ENCODE data around the gene OPCML.

OPCML gene

GRCh38 chr11:132771746-132772145 lies 760.6 kb downstream of the OPCML start:
- no peak for DNase-seq

DNA sequence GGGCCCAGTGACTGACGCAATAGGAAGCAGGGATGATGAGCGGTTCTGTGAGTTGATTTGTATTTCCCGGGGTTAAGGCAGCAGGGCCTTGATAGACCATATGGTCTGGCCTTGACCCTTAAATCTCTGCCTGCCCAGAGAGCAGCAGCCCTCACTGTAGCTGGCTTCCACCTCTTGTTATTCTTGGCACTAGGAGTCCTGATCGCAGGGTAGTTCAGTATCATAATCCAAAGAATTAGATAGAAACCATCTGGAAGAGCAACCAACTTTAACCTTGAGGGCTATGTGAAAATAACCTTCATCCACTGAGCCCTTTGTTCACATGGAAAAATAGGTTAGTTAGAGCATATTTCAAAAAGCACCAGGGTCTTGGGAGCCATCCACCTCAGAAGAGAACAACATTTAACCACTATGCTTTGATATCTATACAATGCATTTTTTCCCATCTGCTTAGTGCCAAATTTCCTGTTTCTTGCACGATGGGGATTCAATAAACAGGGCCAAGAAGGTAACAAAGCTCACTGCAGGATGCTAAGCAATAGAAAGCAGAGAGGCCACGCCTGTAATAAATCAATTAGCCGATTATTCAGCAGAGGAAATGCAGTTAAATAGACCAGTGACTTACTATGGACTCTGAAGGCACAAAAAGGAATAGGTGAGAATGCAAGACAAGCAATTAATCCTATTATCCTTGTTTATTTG lies 761.3 kb downstream of the OPCML start:
- DNase-seq: no peak

DNA sequence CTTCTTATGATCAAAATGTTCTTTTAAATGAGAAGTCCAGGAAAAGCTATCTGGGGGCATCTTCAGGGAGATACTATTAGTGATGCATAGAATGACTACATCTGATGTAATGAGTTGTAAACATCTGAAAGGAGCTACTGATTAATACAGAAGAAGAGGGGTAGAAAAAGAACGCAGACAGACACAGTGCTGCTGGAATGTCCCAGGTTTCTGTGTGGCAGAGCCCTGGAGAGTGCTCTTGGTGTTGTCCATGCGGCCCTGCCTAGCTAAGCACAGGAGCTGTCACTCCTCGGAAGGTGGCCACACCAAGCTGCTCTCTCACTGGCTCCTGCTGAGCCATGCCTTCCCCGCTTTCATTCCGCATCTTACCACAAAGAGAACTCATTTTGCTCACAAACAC lies 768.8 kb downstream of the OPCML start:
- no peak for DNase-seq

DNA sequence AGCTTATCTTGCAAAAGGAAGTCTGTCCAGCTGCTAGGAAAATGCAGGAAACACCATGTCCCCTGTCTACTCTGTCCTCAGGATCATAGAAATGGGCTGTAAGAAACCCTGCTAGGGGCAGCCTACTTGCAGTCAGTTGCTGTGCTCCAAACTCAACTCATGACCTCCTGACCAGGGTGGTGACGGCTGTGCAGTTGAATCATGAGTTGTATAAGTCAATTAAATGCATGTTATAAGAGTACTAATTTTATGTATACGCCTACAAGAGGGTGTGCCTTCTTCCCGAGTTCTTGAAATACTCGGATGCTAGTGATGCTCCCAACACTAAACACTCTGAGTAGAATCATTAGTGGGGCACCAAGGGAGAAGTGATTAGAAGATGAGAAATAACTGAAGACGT lies 776.4 kb downstream of the OPCML start:
- DNase-seq: no peak

DNA sequence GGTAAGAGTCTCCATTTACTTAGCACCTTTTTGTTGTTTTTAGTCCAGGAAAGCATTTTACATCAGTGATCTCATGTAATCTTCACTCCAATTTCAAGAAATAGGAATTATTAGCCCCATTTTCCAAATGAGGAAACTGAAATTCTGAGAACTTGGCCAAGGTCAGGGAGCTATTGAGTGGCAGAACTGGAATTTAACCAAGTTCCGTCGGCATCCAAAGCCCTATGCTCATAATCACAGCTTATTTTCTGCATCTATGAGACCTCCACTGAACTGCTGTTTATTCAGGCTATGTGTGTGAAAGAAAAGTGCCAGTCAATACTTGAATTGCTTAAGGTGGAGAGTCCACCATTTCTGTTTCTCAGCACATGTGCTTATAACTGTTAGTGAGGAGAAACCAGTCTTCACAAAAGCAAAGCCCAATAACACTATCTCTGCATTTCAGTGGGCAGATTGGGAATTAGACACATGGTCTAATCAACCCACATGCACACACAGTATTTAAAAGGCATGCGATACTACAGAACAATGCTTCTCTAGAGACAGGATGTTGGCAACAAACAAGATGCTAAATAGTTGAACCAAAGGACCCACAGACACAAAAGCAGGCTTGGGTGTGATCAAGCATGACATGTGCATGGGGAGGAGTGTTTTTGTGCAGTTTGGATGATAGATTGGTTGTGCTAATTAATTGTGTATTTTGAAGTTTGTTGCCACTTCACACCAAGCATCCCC lies 780.6 kb downstream of the OPCML start:
- DNase-seq: no peak

DNA sequence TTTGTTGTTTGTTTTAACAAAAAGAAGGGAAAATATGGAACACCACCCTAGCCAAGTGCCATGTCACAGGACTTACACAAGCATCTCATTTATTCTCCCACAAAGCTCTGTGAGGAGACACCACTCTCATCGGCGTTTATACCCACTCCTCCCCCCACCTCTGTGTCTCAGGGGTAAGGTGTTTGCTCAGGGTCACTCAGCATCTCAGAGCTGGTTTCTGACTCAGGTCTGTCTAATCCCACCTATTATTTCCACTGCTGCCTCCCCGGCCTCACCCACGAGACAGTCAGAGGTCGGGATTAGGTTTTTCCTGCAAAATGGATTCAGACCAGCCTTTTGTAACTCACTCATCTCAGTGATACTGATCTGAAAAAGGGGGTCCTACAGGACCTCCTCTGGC lies 786.0 kb downstream of the OPCML start:
- no peak for DNase-seq

GRCh38 chr11:132745306-132745705 lies 787.0 kb downstream of the OPCML start:
- no peak for DNase-seq

- DNase-seq: no peak
Measured at GRCh38 chr11:132744771-132745170, 787.5 kb downstream of the OPCML start.

DNA sequence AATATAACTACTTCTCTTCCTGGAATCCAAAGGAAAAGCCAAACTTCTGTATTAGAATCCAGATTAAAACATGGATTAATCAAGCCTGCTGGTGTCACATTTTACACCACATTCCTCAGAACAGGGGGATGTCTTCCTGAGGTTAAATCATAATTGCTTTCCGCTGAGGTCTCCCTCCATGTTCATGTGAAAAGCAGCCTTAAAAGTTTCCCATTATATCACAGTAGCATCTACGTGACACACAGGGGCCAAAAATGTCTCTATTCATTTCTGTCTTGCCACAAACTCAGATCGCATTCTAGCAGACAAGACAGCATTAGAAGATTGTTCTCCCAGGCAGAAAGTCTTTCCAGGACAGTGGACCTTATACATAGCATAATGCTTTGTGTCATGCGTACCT lies 788.7 kb downstream of the OPCML start:
- no peak for DNase-seq

- DNase-seq: no peak
Measured at GRCh38 chr11:132742929-132743328, 789.4 kb downstream of the OPCML start.

- peak; percentile 6 for DNase-seq
Measured at GRCh38 chr11:132734217-132734616, 798.1 kb downstream of the OPCML start.

DNA sequence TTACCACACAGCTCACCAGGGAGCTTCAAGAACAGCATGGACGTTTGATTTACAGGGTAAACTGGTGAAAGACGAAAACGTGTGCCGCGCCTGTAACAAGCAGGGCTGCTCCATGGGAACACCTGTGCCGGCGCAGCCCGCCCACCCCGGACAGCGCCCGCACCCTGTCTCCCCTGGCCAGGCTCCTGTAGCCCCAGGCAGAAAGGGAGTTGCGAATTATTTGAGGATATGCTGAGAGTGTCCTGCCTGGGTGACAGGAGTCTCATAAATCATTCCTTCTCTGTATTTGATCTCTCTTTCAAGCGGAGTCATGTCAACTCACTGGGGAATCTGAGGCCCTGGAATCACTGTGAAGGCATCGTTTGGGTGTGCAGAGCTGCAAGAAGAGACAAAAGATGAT lies 804.3 kb downstream of the OPCML start:
- no peak for DNase-seq

GRCh38 chr11:132721526-132721925 lies 810.8 kb downstream of the OPCML start:
- no peak for DNase-seq

- peak; percentile 10 for DNase-seq
Measured at GRCh38 chr11:132719684-132720083, 812.6 kb downstream of the OPCML start.

DNA sequence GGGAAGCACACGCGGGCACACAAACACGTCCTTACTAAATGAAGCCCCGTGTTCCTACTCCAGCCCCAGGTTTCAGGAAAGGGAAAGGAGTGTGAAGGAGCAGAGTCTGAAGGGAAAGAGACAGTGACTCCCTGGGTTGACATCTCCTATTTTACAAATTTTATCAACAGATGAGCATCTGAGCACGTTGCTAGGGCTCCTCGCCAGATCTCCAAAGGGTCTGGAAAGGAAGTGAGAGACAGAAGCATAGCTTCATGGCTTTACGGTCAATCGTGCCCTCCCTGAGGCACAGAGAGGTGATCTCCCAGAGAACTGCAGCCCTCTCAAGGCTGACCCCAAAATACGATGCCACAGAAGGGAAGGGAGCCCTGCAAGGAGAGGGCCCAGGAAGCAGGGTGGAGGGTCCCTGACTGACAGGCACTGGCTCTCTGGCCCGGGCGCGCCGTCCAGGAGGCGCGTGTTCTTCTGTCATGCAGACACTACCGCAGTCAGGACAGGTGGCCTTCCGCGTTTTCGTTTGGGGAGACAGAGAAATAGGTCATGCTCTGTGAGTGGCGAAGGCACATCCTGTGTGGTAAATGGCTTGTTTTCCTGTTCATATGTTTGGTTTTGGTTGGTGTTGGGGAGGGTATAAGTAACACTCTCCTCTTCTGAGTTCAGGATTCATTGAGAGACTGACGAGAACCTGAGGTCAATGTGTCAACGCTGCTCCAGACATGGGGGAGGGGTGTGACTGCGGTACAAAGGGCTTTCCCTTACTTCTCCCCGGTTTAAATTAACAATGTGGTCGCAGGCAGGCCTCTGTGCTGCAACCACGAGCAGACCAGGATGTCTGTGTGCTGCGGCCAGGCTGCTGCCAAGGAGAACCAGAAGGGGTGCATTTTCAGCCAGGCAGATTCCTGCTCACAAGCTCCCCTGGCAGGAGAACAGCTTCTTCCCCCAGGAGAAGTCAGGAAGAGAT lies 813.3 kb downstream of the OPCML start:
- peak; percentile 60 for DNase-seq

GRCh38 chr11:132717824-132718223 lies 814.5 kb downstream of the OPCML start:
- DNase-seq: no peak

GRCh38 chr11:132716037-132716436 lies 816.3 kb downstream of the OPCML start:
- no peak for DNase-seq

- DNase-seq: no peak
Measured at GRCh38 chr11:132714859-132715440, 817.4 kb downstream of the OPCML start.

GRCh38 chr11:132712466-132712865 lies 819.8 kb downstream of the OPCML start:
- no peak for DNase-seq

- DNase-seq: no peak
Measured at GRCh38 chr11:132704781-132705375, 827.4 kb downstream of the OPCML start.

DNA sequence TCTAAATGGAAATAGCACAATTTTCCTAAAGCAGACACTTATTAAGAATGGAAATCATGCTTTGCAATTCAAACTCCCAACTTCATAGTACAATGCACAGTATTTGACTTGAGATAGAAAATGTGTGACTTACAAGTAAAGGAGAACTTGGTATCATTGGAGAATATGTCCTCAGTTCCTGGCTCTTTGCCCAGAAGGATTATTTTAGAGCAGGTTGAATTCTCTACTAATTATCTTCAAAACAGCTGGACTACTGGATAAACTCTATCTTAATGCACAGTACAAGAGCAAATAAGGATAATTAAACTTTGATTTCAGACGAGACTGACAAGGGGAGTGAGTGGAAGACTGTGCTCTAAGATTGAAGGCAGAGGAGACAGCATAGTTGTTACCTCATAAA lies 839.4 kb downstream of the OPCML start:
- no peak for DNase-seq

GRCh38 chr11:132691848-132692550 lies 840.3 kb downstream of the OPCML start:
- DNase-seq: no peak

Data from activated CD4-positive, alpha-beta T cell treated with anti-CD3 and anti-CD28 coated beads for 48 hours (primary cell).